ENCODE measurements around the gene METTL16.

METTL16 gene

GRCh38 chr17:2484876-2485275 is 26.8 kb downstream of the METTL16 start:
- no peak overlapping the region for H3K27ac ChIP-seq (ENCODE audit: low read length)
- TF ChIP-seq CTCF (IDR thresholded peaks at IDR 0.05; ENCODE audit: borderline replicate concordance, extremely low read depth, low read length, poor library complexity, severe bottlenecking) (no peak), EZH2 (IDR thresholded peaks at IDR 0.05; ENCODE audit: borderline replicate concordance, low read depth, low read length, severe bottlenecking) (no peak)
- peaks cover 27% of the 10 kb centered on the region for H3K4me1 ChIP-seq (ENCODE audit: insufficient read depth, low read length)
- no peaks in the 10 kb centered on the region; the same call in 1 of the 2 replicates for H3K36me3 ChIP-seq (ENCODE audit: insufficient read depth, low read length)
- no peaks in the 10 kb centered on the region for H3K9me3 ChIP-seq (ENCODE audit: insufficient read depth, low read length, severe bottlenecking)
- H3K4me2 ChIP-seq (ENCODE audit: insufficient read depth, low read length): no peak overlapping the region
- no peak overlapping the region for H2AFZ ChIP-seq (ENCODE audit: low read depth, low read length)
- no peak overlapping the region for H3K4me3 ChIP-seq (ENCODE audit: low read depth in 1 of 2, low read length in 2 of 2)
- H4K20me1 ChIP-seq (ENCODE audit: insufficient read depth, low read length): peaks cover 13% of the 10 kb centered on the region; the same call in 1 of the 2 replicates
- ATAC-seq (ENCODE audit: insufficient read depth, low read depth): no peak
- H3K79me2 ChIP-seq (ENCODE audit: insufficient read depth, low read length): peaks cover 89% of the 10 kb centered on the region
- DNase-seq: no peak
- H3K9ac ChIP-seq (ENCODE audit: low read depth, low read length): no peak overlapping the region
- no peaks in the 10 kb centered on the region for H3K27me3 ChIP-seq (ENCODE audit: insufficient read depth, low read length, poor library complexity)

GRCh38 chr17:2483084-2483483 is 28.6 kb downstream of the METTL16 start:
- Histone ChIP-seq H3K27ac (ENCODE audit: low read length) (0 out of 2 replicates have a peak overlapping the region, but pooled peaks have one; percentile 29), H4K20me1 (ENCODE audit: insufficient read depth, low read length) (peaks cover 16% of the 10 kb centered on the region; the same call in 1 of the 2 replicates), H3K79me2 (ENCODE audit: insufficient read depth, low read length) (peaks cover 88% of the 10 kb centered on the region), H3K4me3 (ENCODE audit: low read depth in 1 of 2, low read length in 2 of 2) (no peak overlapping the region), H3K4me1 (ENCODE audit: insufficient read depth, low read length) (peaks cover 27% of the 10 kb centered on the region), H3K36me3 (ENCODE audit: insufficient read depth, low read length) (peaks cover 12% of the 10 kb centered on the region; the same call in 1 of the 2 replicates), H2AFZ (ENCODE audit: low read depth, low read length) (no peak overlapping the region), H3K27me3 (ENCODE audit: insufficient read depth, low read length, poor library complexity) (no peaks in the 10 kb centered on the region), H3K4me2 (ENCODE audit: insufficient read depth, low read length) (peak overlapping the region; percentile 7; the same call in 1 of the 2 replicates), H3K9me3 (ENCODE audit: insufficient read depth, low read length, severe bottlenecking) (no peaks in the 10 kb centered on the region), H3K9ac (ENCODE audit: low read depth, low read length) (no peak overlapping the region)
- no peak for DNase-seq
- TF ChIP-seq EZH2 (IDR thresholded peaks at IDR 0.05; ENCODE audit: borderline replicate concordance, low read depth, low read length, severe bottlenecking) (no peak), CTCF (IDR thresholded peaks at IDR 0.05; ENCODE audit: borderline replicate concordance, extremely low read depth, low read length, poor library complexity, severe bottlenecking) (no peak)
- no peak for ATAC-seq (ENCODE audit: insufficient read depth, low read depth)

- Histone ChIP-seq H3K4me2 (ENCODE audit: insufficient read depth, low read length) (peak overlapping the region; percentile 46), H3K27me3 (ENCODE audit: insufficient read depth, low read length, poor library complexity) (no peaks in the 10 kb centered on the region), H3K27ac (ENCODE audit: low read length) (peak overlapping the region; percentile 66), H4K20me1 (ENCODE audit: insufficient read depth, low read length) (peaks cover 16% of the 10 kb centered on the region; the same call in 1 of the 2 replicates), H2AFZ (ENCODE audit: low read depth, low read length) (no peak overlapping the region), H3K4me3 (ENCODE audit: low read depth in 1 of 2, low read length in 2 of 2) (no peak overlapping the region), H3K4me1 (ENCODE audit: insufficient read depth, low read length) (peaks cover 27% of the 10 kb centered on the region), H3K9me3 (ENCODE audit: insufficient read depth, low read length, severe bottlenecking) (no peaks in the 10 kb centered on the region), H3K9ac (ENCODE audit: low read depth, low read length) (0 out of 2 replicates have a peak overlapping the region, but pooled peaks have one; percentile 17), H3K79me2 (ENCODE audit: insufficient read depth, low read length) (peaks cover 80% of the 10 kb centered on the region), H3K36me3 (ENCODE audit: insufficient read depth, low read length) (peaks cover 21% of the 10 kb centered on the region)
- no peak for TF ChIP-seq CTCF (IDR thresholded peaks at IDR 0.05; ENCODE audit: borderline replicate concordance, extremely low read depth, low read length, poor library complexity, severe bottlenecking)
- TF ChIP-seq EZH2 (IDR thresholded peaks at IDR 0.05; ENCODE audit: borderline replicate concordance, low read depth, low read length, severe bottlenecking): no peak
- ATAC-seq (ENCODE audit: insufficient read depth, low read depth) (peak; percentile 81), DNase-seq (peak; percentile 9)
Observed at GRCh38 chr17:2482218-2482617, 29.5 kb downstream of the METTL16 start.

Data from DND-41 (cell line).